Suppressor macrophage (primary cell): Measurements from ENCODE around the gene CACNA1A.
"Not testable (repeated sequence)": the region's sequence is repeated elsewhere in the genome, so short reads cannot be mapped to it uniquely, and the experiment has no call there.

ENCODE experiments used
- DNase-seq, 4 experiments: peaks; one replicate each; pipeline ENCODE4 v3.0.0-alpha.2; 2020 to 2022

The CACNA1A gene

DNA sequence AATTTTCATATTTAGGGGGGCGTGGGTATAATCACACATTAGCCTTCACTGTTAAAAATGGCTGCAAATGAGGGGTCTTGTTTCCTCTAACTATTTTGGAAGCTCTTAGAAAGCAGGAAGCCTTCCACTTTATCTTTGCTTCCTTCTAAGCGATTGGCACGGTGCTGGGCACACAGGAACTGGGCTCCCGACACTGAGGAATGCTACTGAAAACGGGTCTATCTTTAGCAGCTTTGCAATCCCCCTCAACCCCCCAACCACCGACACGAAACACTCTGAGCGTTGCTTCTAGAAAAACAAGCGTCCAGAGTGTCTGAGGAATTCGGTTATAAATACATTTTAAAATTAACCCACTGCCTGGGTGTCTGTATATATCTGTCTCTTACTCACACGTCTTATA is 143.6 kb downstream of the CACNA1A start:
- no peak for DNase-seq

DNA sequence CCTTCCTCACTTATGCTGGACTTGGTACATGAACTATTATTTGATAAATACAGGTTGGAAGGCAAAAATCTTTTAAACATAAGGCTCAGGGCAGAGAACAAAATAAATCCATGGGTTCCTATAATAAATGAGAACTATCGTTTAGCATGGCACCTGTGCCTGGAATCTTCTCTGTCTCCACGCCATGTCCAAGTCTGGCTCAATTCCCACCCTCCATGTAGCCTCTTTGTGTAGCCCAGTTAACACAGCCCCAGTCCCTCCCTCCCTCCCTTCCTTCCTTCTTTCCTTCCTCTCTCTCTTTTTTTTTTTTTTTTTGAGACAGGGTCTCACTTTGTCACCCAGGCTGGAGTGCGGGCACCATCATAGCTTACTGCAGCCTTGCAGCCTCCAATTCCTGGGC is 144.6 kb downstream of the CACNA1A start:
- not testable (repeated sequence) for DNase-seq

DNA sequence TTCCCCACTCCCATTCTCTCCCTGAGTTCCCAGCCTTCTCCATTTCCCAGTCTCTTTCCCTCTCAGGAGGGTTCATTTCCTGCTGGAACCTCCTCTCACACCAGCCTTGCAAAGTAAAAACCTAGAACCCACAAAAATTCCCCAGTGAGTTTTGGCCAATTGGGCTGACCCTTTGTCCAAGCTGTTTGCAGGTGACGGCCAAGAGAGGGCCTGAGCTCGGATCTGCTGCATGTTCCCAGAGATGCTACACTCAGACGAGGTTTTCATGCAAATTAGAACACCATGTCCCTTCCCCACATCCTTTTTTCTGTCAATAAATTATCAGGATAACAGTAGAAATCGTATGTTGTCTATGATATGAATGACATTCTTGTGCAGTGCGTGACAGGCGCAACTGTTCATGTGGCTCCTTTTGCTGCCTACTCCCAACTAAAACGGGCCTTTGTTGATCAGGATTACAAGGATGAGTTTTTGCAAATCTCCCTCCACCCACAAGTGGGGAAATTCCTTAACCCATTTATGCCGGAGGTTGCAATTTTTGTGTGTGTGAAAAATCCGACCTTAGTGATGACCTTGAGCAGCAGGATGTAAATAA is 149.5 kb downstream of the CACNA1A start:
- no peak for DNase-seq

DNA sequence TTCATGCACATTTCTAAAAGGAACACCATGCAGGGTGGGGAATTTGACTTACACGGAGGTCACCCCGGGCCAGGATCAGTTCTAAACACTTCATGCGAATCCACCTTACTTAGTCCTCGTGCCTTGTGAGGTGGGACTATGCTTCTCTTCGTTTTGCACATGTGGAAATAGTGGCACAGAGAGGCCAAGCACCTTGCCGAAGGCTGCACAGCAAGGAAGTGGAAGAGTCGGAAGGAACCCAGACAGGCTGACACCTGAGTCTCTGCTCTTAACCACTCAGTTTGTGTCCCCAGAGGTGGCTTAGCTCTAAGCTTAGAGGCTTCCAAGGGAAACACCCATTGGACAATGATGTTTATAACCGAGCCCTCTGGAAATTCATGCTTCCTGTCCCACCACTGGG is 150.1 kb downstream of the CACNA1A start:
- no peak for DNase-seq

DNA sequence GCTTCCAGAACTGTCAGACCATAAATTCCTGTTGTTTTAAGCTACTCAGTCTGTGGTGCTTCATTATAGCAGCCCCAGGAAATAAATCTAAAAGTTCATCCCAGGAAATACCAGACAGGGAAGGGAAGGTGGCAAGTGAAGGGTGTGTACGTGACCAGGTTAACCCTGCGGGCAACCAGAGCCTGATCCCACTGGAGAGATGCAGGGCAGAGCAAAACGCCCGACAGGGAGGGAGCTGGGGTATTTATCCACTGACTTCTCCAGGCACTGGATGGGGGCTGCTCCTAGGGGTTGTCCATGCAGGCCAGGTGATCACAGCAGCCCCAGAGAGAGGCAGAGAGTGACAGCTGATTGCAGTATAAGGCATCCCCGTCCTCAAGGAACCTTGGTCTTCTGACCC is 150.9 kb downstream of the CACNA1A start:
- DNase-seq, result no peak

DNA sequence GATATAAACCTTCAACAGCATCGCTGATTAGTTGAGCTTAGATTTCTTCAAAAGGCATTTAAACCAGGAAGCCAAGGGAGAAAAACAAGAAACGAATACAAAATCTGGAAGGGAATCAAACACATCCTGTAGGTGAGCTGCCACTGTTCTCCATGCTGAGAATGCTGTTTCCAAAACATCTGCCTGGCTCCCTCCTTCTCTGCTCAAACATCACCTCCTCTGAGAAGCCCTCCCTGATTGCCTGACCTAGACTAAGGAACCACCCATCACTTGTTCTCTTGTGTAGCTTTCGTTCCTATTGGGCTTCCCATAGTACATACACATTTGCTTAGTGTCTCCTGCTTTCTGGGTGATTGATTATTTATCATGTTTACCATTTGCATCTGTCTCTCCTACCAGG is 152.7 kb downstream of the CACNA1A start:
- DNase-seq, result no peak

DNA sequence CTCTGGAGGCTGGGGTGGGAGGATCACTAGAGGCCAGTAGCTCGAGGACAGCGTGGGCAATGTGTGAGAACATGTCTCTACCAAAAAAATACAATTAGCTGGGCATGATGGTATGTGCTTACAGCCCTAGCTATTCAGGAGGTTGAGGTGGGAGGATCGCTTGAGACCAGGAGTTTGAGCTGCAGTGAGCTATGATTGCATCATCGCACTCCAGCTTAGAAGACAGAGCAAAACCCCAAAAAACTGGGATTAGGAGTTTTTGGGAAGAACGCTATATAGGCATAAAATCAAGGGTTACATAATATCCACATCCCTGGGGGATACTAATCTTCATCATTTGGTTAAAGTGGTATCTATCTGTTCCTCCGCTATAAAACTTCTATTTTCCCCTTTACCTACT is 155.5 kb downstream of the CACNA1A start:
- DNase-seq, result no peak

DNA sequence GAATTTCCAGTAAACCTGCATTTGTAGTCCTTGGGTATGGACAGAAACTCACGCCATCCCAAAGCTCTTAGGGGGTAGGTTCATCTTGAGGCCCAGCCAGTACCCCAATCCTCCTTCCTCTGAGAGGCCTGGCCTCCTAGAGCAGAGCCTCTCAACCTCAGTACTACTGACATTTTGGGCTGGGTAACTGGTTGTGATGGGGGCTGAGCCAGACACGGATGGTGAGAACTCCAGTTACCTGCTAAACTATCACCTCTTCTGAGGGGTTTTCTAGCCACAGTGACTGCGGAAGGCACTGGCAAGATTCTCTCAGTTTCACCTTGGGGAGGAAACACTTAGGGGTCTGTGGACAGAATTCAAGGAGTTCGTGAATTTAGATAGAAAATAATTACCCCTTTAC is 156.2 kb downstream of the CACNA1A start:
- no peak for DNase-seq

DNA sequence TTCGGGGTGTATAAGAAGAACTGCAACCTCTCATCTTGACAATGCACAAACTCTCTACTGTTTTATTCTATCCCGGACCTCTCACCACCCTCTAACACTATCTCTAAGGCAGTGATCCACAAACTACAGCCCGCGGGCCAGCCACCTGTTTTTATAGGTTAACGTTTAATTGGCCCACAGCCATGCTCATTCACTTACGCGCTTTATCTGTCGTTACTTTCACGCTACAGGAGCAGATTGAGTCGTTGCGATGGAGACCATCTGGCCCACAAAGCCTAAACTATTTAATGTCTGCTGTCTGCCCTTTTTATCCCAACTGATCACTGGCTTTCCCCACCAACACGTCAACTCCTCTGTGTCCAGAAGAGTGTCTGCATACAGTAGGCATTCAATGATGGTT is 158.9 kb downstream of the CACNA1A start:
- no peak for DNase-seq

DNA sequence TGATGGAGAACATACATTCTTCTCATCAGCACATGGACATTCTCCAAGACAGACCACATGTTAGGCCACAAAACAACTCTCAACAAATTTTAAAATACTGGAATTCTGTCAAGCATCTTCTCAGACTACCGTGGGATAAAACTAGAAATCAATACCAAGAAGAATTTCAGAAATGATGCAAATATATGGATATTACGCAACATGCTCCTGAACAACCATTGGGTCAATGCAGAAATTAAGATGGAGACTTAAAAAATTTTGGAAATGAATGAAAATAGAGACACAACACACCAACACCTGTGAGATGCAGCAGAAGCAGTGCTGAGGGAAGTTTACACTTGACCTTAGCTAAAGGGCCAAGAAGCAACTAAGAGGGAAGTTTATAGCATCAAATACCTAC is 162.8 kb downstream of the CACNA1A start:
- DNase-seq, result no peak

DNA sequence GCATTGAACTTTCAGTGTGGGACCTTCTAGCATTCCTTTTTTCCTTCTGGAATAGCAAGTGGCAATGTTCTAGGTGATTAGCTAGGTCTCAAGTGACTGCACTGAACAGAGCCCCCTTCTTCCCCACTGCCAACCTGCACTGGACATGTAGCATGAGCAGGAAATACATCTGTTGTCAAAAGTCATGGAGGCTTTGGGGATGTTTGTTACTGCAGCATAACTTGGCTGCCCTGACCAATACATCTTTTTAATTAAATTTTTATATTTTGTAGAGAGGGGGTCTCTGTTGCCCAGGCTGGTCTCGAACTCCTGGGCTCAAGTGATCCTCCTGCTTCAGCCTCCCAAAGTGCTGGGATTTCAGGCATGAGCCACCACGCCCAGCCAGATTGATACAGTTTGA is 163.6 kb downstream of the CACNA1A start:
- no peak for DNase-seq

DNA sequence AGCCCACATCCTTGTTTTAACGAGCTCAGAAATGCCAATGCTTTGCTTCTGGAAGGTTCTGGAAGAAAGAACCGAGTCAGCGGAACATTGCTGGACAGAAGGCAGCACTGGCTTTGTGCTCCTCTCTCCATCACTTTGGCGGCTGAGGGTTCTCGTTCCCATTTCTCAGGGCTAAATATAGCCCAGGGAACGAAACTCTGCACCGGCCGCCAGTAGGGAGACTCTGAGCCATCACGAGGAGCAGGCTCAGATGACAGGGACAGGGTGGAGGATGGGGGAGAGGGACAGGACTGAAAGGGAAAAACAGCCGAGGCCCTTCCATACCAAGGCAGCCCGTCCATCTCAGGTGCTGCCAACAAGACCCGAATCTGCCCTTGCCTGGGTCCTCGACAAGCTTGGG is 166.4 kb downstream of the CACNA1A start:
- DNase-seq, result no peak

DNA sequence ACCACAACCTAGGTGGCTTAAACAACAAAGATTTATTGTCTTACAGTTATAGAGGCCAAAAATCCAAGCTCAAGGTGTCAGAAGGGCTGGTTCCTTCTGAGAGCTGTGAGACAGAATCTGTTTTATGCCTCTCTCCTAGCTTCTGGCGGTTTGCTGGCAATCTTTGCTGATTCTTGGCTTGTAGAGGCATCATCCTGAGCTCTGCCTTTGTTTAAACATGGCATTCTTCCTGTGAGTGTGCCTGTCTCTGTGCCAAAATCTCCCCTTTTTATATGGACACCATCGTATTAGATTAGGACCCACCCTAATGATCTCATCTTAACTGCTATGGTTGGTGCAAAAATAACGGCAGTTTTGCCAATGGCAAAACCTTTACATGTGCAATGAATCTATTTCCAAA is 169.1 kb downstream of the CACNA1A start:
- DNase-seq, result no peak

DNA sequence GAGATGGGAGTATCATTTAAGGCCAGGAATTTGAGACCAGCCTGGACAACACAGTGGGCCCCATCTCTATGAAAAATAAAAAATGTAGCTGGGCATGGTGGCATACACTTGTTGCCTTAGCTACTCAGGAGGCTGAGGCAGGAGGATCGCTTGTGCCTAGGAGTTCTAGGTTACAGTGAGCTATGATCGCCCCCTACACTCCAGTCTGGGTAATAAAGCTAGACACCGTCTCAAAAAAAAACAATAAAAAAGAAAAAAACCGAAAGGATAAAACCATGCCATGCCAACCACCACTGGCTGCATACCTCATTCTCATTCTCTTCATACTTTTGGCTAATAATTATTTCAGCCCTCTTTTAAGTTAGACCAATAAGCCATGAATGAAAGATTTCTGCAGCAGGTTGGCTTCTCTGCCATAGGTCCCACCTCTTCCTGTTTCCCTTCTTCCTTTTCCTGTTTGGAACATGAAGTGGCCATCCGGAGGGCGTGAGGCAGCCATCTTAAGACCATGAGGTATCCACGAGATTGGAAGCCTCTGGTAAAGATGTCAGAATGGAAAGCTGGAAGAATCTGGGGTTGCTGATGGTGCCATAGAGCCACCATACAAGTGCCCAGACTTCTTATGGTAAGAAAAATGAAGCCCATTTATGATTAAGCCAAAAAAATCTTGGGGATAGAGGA is 171.3 kb downstream of the CACNA1A start:
- DNase-seq, result no peak

DNA sequence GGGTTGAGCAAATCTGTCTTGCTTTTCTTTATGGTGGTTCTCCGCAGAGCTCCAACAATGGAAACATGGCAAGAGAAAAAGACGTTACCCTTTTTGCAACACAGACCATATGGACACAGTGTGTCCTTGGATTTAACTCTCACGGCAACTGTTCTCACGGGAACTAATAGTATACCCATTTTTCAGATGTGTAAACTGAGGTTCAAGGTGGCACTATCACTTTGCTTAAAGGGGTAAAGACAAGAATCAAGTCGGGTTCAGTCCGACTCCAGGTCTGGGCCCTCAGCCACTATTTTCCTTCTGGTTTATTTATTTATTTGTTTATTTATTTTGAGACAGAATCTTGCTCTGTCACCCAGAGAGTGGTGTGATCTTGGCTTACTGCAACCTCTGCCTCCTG is 176.0 kb downstream of the CACNA1A start:
- no peak for DNase-seq

DNA sequence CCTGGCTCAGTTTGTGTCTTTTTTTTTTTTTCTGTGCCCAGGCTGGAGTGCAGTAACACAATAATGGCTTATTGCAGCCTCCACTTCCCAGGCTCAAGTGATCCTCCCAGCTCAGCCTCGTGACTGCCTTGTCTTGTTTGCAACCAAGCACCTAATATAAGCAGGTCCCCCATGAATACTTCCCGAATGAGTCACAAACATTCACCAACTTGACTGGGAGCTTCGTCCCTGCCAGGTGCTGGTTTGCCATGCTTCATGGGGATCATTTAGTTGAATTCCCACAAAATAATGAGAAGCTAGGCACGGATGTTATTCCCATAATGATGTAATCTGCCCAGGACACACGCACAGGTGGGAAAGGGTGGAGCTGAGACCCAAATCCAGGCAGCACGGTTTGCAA is 176.5 kb downstream of the CACNA1A start:
- no peak for DNase-seq

DNA sequence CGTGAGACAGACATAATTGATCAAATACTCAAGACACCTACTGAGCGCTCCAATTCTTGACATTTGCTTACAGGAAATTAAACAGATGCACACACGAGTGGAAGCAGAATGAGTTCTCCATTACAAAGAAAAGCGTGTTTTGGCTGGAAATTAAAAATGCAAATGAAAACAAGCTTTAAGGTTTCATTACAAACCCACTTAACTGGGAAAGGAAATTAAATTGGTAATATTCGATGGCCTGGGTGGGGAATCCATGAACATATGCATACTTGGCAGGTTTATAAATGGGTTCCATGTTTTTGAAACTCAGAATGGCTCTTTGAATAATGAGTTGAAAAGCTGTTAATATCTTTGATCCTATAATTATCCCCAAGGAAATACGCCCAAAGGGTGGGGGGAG is 178.0 kb downstream of the CACNA1A start:
- no peak for DNase-seq

DNA sequence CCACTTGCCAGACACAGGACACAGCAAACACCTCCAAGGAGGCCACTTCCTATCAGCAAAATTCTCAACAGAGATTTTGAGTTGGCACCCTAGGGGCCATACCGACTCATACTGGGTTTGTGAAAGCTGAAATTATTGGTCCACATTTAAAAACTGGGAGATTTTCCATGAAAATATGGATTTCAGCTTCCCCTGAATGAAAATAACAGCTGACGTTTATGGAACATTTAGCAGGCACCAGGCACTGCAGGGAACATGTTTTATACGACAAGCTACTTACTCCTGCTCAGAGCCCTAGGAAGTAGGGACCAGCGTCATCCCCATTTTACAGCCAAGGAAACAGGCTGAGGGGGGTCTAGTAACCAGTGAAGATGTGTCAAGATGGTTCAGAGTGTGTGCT is 186.8 kb downstream of the CACNA1A start:
- no peak for DNase-seq

DNA sequence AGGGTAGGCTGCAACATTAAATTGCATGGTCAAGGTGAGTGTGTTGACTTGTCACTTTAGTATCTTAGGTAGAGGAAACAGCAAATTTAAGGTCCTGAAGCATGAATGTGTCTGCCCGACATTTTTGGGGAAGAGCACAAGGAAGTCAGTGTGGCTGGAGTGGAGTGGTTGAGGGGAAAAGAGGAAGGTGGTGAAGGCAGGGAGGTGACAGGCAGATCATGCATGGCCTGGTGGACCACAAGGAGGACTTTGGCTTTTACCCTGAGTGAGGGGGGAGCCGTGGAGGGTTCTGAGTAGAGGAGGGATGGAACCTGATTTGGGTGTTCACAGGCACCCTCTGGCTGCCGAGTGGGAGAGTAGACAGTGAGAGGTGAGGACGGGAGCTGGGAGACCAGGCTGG is 188.1 kb downstream of the CACNA1A start:
- peak in 1 of 4 experiments; percentile 8 for DNase-seq

DNA sequence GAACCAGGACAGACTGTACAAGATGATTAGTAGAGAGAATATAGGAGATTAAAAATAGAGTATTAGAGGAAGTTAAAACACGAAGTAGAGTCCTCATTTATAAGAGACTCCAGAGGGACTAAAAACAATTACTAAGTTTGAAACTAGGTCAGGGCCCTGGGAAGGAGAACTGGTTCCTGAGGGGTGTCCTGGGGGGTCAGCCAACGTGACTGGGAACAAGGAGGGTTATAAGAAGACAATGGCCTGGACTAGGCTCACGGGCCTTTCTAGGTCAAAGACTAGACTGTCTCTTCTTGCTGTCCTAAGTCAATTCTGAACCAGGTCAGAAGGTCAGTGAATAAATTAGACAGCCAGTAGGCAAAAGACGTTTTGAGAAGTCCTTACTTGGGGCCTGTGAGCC is 190.8 kb downstream of the CACNA1A start:
- no peak for DNase-seq

DNA sequence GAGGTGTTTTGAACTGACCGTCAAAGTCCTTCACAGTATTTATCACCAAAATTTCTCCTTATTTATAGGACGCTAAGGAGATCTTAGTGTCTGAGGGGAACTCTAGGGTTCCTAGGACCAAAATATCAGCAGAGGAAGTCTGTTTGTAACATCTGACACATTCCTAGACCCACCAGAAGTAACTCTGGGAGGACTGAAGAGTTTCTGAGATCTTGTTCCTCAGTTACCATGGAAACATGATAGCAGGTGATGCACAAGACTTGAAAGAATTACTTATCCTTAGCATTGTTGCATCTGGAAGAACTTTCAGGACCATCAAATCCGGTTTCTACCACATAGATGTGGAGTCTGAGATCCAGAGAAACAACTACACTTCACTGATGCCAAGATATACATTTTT is 191.5 kb downstream of the CACNA1A start:
- DNase-seq, result no peak

DNA sequence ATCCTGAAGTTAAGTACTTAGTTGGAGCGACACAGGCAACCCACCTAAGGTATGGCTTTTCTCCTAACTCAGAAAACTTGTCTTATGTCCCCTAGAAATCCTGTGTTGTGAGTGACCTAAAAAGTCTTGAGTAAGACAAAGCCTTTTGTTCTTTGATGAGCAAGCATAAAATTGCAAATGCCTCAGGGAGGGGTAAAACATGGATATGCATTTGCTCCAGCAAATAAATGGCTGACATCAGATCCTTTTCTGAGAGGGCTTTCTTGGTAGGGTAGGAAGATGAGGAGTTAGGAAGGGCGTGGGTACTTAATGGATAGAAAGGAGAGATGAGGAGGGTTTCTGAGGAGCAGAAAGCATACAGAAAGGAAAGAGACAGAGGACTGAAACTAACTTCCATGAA is 192.4 kb downstream of the CACNA1A start:
- no peak for DNase-seq

DNA sequence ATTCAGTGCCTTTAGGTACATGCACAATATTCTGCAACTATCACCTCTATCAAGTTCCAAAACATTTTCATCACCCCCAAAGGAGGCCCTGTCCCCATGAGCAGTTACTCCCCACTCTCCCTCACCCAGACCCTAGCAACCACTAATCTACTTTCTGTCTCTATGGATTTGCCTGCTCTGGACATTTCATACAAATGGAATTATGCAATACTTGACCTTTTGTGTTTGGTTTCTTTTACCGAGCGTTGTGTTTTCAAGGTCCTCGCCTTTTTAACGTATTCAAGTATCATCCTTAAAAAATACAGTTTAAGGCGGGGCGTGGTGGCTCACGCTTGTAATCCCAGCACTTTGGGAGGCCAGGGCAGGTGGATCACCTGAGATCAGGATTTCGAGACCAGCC is 196.4 kb downstream of the CACNA1A start:
- DNase-seq, result no peak

DNA sequence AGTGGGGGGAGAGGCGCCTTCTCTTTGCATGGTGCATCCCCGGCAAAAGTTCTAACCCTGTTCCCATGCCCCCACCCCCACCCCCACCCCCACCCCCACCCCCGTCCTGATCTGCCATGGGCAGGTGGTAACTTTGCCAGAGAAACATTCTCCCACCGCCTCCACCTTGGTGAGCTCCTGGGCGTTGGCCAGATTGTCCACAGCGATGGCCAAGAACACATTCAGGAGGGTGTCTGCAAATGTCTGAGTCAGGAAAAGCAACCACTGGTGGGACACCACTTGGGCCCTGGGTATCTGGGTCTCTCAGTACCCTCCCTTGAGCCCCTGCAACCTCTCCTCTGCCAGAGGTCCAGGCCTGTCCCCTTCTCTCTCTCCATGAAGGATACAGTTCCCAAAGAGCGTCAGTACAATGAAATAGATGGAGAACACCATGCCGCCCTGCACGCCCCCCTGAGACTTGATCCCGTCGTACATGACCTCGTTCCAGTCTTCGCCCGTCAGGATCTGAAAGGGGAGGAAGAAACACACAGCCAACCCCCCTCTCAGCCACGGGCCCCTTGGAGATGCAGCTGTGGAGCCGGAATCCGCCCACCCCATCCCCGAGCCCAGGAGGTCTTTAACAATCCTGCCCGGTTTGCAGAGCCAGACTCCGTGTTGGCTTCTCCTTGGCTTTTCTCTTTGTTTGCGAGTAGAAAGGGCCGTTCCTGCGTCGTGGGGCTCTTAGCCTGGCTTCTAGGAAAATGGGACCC is 202.7 kb downstream of the CACNA1A start:
- no peak for DNase-seq
